ENCODE results near the gene PDLIM5. TPM values are rescaled to one million over a fixed set of nuclear protein-coding genes. Genes with fewer than 3 reads are reported as not detected.

PDLIM5 gene
- total and polyA plus RNA-seq, 7 experiments from 2014 or later: 14.4 to 61.7 (median 35.7) TPM

DNA sequence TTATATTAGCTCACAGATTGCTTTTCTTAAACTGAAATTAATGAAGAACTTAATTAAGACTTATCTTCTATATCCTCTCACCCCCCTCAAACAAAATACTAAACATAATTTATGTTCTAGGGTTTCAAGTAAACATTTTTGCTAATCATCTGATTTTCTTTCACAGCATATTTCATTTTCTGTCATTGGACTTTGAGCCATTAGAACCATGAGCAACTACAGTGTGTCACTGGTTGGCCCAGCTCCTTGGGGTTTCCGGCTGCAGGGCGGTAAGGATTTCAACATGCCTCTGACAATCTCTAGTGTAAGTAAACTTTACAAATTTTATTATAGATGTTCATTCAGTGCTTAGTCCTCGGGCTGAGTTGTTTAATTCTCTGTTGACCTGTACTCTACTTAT lies 3.3 kb downstream of the PDLIM5 start:
- ChIA-PET CTCF (no interaction called here), POLR2A (no interaction called here)
- ATAC-seq: no peak
- H3K36me3 ChIP-seq (ENCODE audit: control insufficient read depth in 2 of 3, insufficient read depth in 3 of 3, low read length in 3 of 3): peaks cover 0 to 2% (median 0%) of the 10 kb centered on the region in 3 experiments
- intact Hi-C loops (cut with micrococcal nuclease): no loop called here
- no peak overlapping the region for H3K27ac ChIP-seq (ENCODE audit: low read depth, low read length)
- H3K27ac Mint-ChIP-seq: peak overlapping the region in 1 of 9 donors; percentile 14
- H3K4me1 Mint-ChIP-seq: peaks cover 19 to 44% (median 34%) of the 10 kb centered on the region in 7 donors
- DNase-seq: no peak
- H3K9me3 ChIP-seq (ENCODE audit: control insufficient read depth in 2 of 3, low read length in 3 of 3): no peaks in the 10 kb centered on the region
- H3K27me3 ChIP-seq (ENCODE audit: control insufficient read depth in 2 of 2, insufficient read depth in 2 of 2, low read length in 2 of 2): no peaks in the 10 kb centered on the region
- H3K27me3 Mint-ChIP-seq: peaks cover 0 to 20% (median 0%) of the 10 kb centered on the region in 5 donors
- no peak overlapping the region for H3K4me3 Mint-ChIP-seq
- H3K4me1 ChIP-seq (ENCODE audit: control insufficient read depth in 2 of 2, insufficient read depth in 2 of 2, low read length in 2 of 2): peaks cover 5 to 17% of the 10 kb centered on the region in 2 donors
- peaks cover 0 to 16% (median 0%) of the 10 kb centered on the region in 5 donors for H3K36me3 Mint-ChIP-seq
- H3K4me3 ChIP-seq (ENCODE audit: low read length): no peak overlapping the region
- H3K9me3 Mint-ChIP-seq: peaks cover 0 to 3% (median 0%) of the 10 kb centered on the region in 11 donors

DNA sequence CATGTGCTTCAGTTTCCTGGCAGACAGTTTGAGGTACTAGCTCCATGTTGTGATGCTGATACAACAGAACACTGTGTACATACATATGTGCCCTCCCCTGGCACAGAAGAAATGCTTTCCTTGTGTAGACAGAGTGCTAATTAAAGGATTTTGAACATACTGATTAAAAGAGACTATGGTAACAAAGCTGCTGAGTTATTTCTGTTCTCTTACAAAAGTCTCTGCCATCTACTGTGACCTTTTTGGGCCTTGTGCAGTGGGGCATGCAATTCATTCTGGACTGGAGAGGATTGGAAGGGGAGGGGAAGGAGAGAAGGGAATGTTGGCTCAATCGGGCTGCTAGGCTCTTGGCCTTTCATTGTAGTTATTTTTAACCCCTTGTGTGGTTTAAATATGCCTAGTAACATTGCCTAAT lies 6.0 kb downstream of the PDLIM5 start:
- no peaks in the 10 kb centered on the region for H3K9me3 Mint-ChIP-seq
- peaks cover 0 to 20% (median 0%) of the 10 kb centered on the region in 5 donors for H3K36me3 Mint-ChIP-seq
- no peaks in the 10 kb centered on the region for H3K9me3 ChIP-seq (ENCODE audit: control insufficient read depth in 2 of 3, low read length in 3 of 3)
- no peak overlapping the region for H3K4me3 ChIP-seq (ENCODE audit: low read length)
- no peak overlapping the region for H3K27ac Mint-ChIP-seq
- peaks cover 0 to 10% (median 0%) of the 10 kb centered on the region in 5 donors for H3K27me3 Mint-ChIP-seq
- peak overlapping the region in 1 of 10 donors; percentile 1 for H3K4me3 Mint-ChIP-seq
- intact Hi-C loops (cut with micrococcal nuclease): no loop called here
- DNase-seq (no peak), ATAC-seq (no peak)
- ChIA-PET CTCF (no interaction called here), POLR2A (no interaction called here)
- no peaks in the 10 kb centered on the region for H3K36me3 ChIP-seq (ENCODE audit: control insufficient read depth in 2 of 3, insufficient read depth in 3 of 3, low read length in 3 of 3)
- peaks cover 10 to 32% (median 22%) of the 10 kb centered on the region in 7 donors for H3K4me1 Mint-ChIP-seq
- H3K27me3 ChIP-seq (ENCODE audit: control insufficient read depth in 2 of 2, insufficient read depth in 2 of 2, low read length in 2 of 2): no peaks in the 10 kb centered on the region
- no peak overlapping the region for H3K27ac ChIP-seq (ENCODE audit: low read depth, low read length)
- peaks cover 2 to 6% of the 10 kb centered on the region in 2 donors for H3K4me1 ChIP-seq (ENCODE audit: control insufficient read depth in 2 of 2, insufficient read depth in 2 of 2, low read length in 2 of 2)

DNA sequence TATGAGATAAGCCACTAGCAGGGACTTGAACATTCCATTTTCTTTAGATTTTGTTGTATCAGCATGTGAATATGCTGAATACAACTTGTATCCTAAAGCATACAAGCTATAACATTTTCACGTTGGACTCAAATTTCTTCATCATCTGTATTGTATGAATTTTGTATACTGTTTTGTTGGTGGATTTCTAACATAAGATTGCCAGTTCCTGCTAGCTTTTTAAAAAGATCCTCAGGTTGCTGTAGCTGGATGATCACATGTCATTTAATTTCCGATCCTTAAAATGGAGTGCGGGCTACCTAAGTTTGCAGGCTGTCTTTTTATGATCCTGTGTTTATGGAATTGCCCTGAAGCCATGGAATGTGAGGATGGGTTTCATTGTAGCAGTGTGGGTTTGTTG lies 6.9 kb downstream of the PDLIM5 start:
- H3K4me1 Mint-ChIP-seq: peaks cover 3 to 29% (median 17%) of the 10 kb centered on the region in 7 donors
- H3K9me3 Mint-ChIP-seq: no peaks in the 10 kb centered on the region
- ATAC-seq: no peak
- Histone ChIP-seq H3K4me3 (ENCODE audit: low read length) (no peak overlapping the region), H3K27me3 (ENCODE audit: control insufficient read depth in 2 of 2, insufficient read depth in 2 of 2, low read length in 2 of 2) (no peaks in the 10 kb centered on the region), H3K9me3 (ENCODE audit: control insufficient read depth in 2 of 3, low read length in 3 of 3) (no peaks in the 10 kb centered on the region), H3K36me3 (ENCODE audit: control insufficient read depth in 2 of 3, insufficient read depth in 3 of 3, low read length in 3 of 3) (no peaks in the 10 kb centered on the region), H3K4me1 (ENCODE audit: control insufficient read depth in 2 of 2, insufficient read depth in 2 of 2, low read length in 2 of 2) (no peaks in the 10 kb centered on the region), H3K27ac (ENCODE audit: low read depth, low read length) (no peak overlapping the region)
- peaks cover 0 to 2% (median 0%) of the 10 kb centered on the region in 5 donors for H3K27me3 Mint-ChIP-seq
- ChIA-PET POLR2A (no interaction called here), CTCF (no interaction called here)
- peaks cover 0 to 20% (median 0%) of the 10 kb centered on the region in 5 donors for H3K36me3 Mint-ChIP-seq
- H3K27ac Mint-ChIP-seq: no peak overlapping the region
- DNase-seq: no peak
- no peak overlapping the region for H3K4me3 Mint-ChIP-seq
- intact Hi-C loops (cut with micrococcal nuclease): no loop called here

DNA sequence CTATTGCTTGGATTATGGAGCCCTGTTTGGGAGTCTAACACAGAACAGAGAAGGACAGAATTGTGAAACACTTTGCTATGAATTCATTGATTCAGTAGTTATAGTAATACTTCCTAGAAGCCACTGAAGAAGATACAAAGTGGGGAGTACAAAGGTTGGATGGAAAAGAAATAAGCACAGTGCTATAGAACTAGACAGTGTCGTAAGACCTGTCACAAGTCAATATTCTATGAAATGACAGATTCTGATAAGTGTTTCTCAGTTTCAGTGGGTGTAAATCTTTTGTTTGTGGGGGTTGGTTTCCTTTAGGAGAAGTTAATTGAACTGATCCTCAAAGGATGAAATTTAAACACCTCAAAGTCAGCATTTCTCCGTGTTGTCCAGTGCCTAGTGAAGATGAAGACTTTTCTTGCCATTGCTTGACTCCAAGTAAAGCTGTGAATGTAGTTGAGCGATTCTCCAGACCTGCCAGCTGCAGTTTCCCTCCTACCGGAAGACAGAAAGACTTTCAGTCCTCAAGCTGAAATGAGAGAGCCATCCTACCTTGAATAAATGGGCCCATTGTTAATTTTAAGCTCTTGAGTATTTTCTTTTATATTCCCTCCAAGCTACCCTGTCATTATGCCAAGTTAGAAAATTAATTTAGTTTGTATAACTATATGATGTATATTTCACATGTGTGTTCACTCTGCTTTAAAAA lies 7.9 kb downstream of the PDLIM5 start:
- Histone ChIP-seq H3K4me3 (ENCODE audit: low read length) (no peak overlapping the region), H3K36me3 (ENCODE audit: control insufficient read depth in 2 of 3, insufficient read depth in 3 of 3, low read length in 3 of 3) (no peaks in the 10 kb centered on the region), H3K4me1 (ENCODE audit: control insufficient read depth in 2 of 2, insufficient read depth in 2 of 2, low read length in 2 of 2) (no peaks in the 10 kb centered on the region), H3K9me3 (ENCODE audit: control insufficient read depth in 2 of 3, low read length in 3 of 3) (no peaks in the 10 kb centered on the region), H3K27me3 (ENCODE audit: control insufficient read depth in 2 of 2, insufficient read depth in 2 of 2, low read length in 2 of 2) (no peaks in the 10 kb centered on the region), H3K27ac (ENCODE audit: low read depth, low read length) (no peak overlapping the region)
- peaks cover 0 to 20% (median 0%) of the 10 kb centered on the region in 5 donors for H3K36me3 Mint-ChIP-seq
- ChIA-PET CTCF (no interaction called here), POLR2A (no interaction called here)
- H3K4me3 Mint-ChIP-seq: no peak overlapping the region
- ATAC-seq (no peak), DNase-seq (no peak)
- peak overlapping the region in 1 of 9 donors; percentile 4 for H3K27ac Mint-ChIP-seq
- no peaks in the 10 kb centered on the region for H3K27me3 Mint-ChIP-seq
- no peaks in the 10 kb centered on the region for H3K9me3 Mint-ChIP-seq
- H3K4me1 Mint-ChIP-seq: peaks cover under 1 to 21% (median 13%) of the 10 kb centered on the region in 7 donors
- intact Hi-C loops (cut with micrococcal nuclease): no loop called here

DNA sequence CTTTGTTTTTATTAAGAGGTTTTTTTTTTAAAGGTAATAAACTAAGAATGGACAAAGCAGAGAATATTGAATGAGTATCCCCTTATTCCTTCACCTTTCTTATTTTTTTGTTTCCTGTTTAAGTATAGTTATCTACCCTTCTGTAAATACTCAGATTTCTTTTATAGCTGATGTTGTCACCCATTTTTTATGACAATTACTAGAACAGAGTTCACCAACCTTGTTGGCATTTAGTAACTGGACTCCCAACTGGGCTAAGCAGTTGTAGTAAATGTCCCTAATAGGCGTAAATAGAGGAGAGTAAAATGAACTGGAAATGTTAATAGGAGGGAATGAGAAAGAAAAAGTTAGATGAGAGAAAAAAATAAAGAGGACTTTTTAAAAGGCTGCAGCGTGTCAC lies 9.8 kb downstream of the PDLIM5 start:
- Mint-ChIP-seq H3K9me3 (no peaks in the 10 kb centered on the region), H3K36me3 (peaks cover 0 to 13% (median 0%) of the 10 kb centered on the region in 5 donors), H3K27me3 (no peaks in the 10 kb centered on the region), H3K4me3 (no peak overlapping the region), H3K4me1 (peaks cover 0 to 20% (median 9%) of the 10 kb centered on the region in 7 donors), H3K27ac (no peak overlapping the region)
- intact Hi-C loops (cut with micrococcal nuclease): no loop called here
- Histone ChIP-seq H3K4me3 (ENCODE audit: low read length) (no peak overlapping the region), H3K27me3 (ENCODE audit: control insufficient read depth in 2 of 2, insufficient read depth in 2 of 2, low read length in 2 of 2) (no peaks in the 10 kb centered on the region), H3K4me1 (ENCODE audit: control insufficient read depth in 2 of 2, insufficient read depth in 2 of 2, low read length in 2 of 2) (no peaks in the 10 kb centered on the region), H3K9me3 (ENCODE audit: control insufficient read depth in 2 of 3, low read length in 3 of 3) (no peaks in the 10 kb centered on the region), H3K27ac (ENCODE audit: low read depth, low read length) (no peak overlapping the region), H3K36me3 (ENCODE audit: control insufficient read depth in 2 of 3, insufficient read depth in 3 of 3, low read length in 3 of 3) (no peaks in the 10 kb centered on the region)
- CTCF ChIA-PET: no interaction called here
- no peak for ATAC-seq
- DNase-seq: no peak
- POLR2A ChIA-PET: no interaction called here

DNA sequence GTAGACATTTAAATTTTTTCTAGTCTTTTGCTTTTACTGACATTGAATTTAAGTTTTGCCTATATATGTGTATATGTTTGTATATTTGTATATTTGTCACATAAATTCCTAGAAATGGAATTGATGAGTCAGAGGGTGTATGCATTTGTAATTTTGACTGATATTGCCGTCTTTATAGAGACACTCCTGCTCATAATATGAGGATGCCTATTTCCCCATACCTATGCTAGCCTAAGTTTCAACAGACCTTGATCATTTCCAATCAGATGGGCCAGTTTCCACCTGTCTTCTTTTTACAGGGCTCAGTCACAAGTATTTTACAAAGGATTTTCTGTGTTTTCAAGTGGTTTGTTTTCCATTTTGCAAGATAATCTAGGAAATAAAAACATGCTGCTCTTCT lies 10.8 kb downstream of the PDLIM5 start:
- Histone ChIP-seq H3K9me3 (ENCODE audit: control insufficient read depth in 2 of 3, low read length in 3 of 3) (no peaks in the 10 kb centered on the region), H3K27me3 (ENCODE audit: control insufficient read depth in 2 of 2, insufficient read depth in 2 of 2, low read length in 2 of 2) (no peaks in the 10 kb centered on the region), H3K4me1 (ENCODE audit: control insufficient read depth in 2 of 2, insufficient read depth in 2 of 2, low read length in 2 of 2) (no peaks in the 10 kb centered on the region), H3K36me3 (ENCODE audit: control insufficient read depth in 2 of 3, insufficient read depth in 3 of 3, low read length in 3 of 3) (no peaks in the 10 kb centered on the region), H3K27ac (ENCODE audit: low read depth, low read length) (no peak overlapping the region), H3K4me3 (ENCODE audit: low read length) (no peak overlapping the region)
- no peak for ATAC-seq
- H3K27ac Mint-ChIP-seq: no peak overlapping the region
- H3K27me3 Mint-ChIP-seq: no peaks in the 10 kb centered on the region
- POLR2A ChIA-PET: no interaction called here
- H3K36me3 Mint-ChIP-seq: peaks cover 0 to 13% (median 0%) of the 10 kb centered on the region in 5 donors
- peaks cover 0 to 18% (median 8%) of the 10 kb centered on the region in 7 donors for H3K4me1 Mint-ChIP-seq
- intact Hi-C loops (cut with micrococcal nuclease): no loop called here
- no peaks in the 10 kb centered on the region for H3K9me3 Mint-ChIP-seq
- CTCF ChIA-PET: no interaction called here
- no peak for DNase-seq
- H3K4me3 Mint-ChIP-seq: no peak overlapping the region

DNA sequence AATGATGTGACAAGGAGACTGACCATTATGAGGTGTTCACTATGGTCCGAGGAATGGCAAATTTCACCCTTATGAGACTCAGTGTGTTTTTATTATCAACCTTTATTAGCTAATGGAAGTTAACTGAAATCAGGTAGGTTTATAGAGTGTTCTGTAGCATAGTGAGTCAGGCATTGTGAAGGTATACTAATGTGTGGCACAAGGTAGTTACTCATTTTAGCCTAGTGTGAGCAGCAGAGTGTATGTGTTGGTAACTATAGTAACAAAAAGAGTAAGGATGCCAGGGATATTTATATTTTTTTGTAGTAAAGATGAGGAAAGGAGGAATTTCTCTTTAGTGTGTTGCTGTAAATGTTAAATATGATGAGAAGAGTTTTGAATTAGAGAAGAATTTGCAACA lies 12.0 kb downstream of the PDLIM5 start:
- Histone ChIP-seq H3K4me1 (ENCODE audit: control insufficient read depth in 2 of 2, insufficient read depth in 2 of 2, low read length in 2 of 2) (no peaks in the 10 kb centered on the region), H3K27me3 (ENCODE audit: control insufficient read depth in 2 of 2, insufficient read depth in 2 of 2, low read length in 2 of 2) (no peaks in the 10 kb centered on the region), H3K36me3 (ENCODE audit: control insufficient read depth in 2 of 3, insufficient read depth in 3 of 3, low read length in 3 of 3) (no peaks in the 10 kb centered on the region), H3K4me3 (ENCODE audit: low read length) (no peak overlapping the region), H3K27ac (ENCODE audit: low read depth, low read length) (no peak overlapping the region), H3K9me3 (ENCODE audit: control insufficient read depth in 2 of 3, low read length in 3 of 3) (no peaks in the 10 kb centered on the region)
- H3K4me3 Mint-ChIP-seq: no peak overlapping the region
- no peaks in the 10 kb centered on the region for H3K27me3 Mint-ChIP-seq
- ChIA-PET POLR2A (no interaction called here), CTCF (no interaction called here)
- H3K27ac Mint-ChIP-seq: no peak overlapping the region
- peaks cover 0 to 14% (median 4%) of the 10 kb centered on the region in 7 donors for H3K4me1 Mint-ChIP-seq
- H3K36me3 Mint-ChIP-seq: peaks cover 0 to 13% (median 0%) of the 10 kb centered on the region in 5 donors
- DNase-seq (no peak), ATAC-seq (no peak)
- intact Hi-C loops (cut with micrococcal nuclease): no loop called here
- peaks cover 0 to 1% (median 0%) of the 10 kb centered on the region in 11 donors for H3K9me3 Mint-ChIP-seq
